ENCODE results near the gene THUMPD3.

Gene THUMPD3

GRCh38 chr3:9415485-9416138 is 52.8 kb downstream of the THUMPD3 start:
- no peaks in the 10 kb centered on the region for H3K27me3 ChIP-seq (replicated peaks; ENCODE audit: control insufficient read depth, insufficient read depth, low read length)
- no peak overlapping the region for H3K4me3 ChIP-seq (replicated peaks; ENCODE audit: low read depth, low read length)
- peaks cover 2% of the 10 kb centered on the region for H3K36me3 ChIP-seq (ENCODE audit: control insufficient read depth, insufficient read depth, low read length)
- TF ChIP-seq, protein P1, sequence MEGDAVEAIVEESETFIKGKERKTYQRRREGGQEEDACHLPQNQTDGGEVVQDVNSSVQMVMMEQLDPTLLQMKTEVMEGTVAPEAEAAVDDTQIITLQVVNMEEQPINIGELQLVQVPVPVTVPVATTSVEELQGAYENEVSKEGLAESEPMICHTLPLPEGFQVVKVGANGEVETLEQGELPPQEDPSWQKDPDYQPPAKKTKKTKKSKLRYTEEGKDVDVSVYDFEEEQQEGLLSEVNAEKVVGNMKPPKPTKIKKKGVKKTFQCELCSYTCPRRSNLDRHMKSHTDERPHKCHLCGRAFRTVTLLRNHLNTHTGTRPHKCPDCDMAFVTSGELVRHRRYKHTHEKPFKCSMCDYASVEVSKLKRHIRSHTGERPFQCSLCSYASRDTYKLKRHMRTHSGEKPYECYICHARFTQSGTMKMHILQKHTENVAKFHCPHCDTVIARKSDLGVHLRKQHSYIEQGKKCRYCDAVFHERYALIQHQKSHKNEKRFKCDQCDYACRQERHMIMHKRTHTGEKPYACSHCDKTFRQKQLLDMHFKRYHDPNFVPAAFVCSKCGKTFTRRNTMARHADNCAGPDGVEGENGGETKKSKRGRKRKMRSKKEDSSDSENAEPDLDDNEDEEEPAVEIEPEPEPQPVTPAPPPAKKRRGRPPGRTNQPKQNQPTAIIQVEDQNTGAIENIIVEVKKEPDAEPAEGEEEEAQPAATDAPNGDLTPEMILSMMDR (IDR thresholded peaks at IDR 0.05; ENCODE audit: insufficient read depth, low read length, poor library complexity, severe bottlenecking): no peak
- no peak for DNase-seq (ENCODE audit: extremely low read depth, insufficient read length)

- H3K27me3 ChIP-seq (replicated peaks; ENCODE audit: control insufficient read depth, insufficient read depth, low read length): no peaks in the 10 kb centered on the region
- H3K4me3 ChIP-seq (replicated peaks; ENCODE audit: low read depth, low read length): no peak overlapping the region
- H3K36me3 ChIP-seq (ENCODE audit: control insufficient read depth, insufficient read depth, low read length): peaks cover 2% of the 10 kb centered on the region
- TF ChIP-seq, protein P1 (IDR thresholded peaks at IDR 0.05; ENCODE audit: insufficient read depth, low read length, poor library complexity, severe bottlenecking): no peak
- no peak for DNase-seq (ENCODE audit: extremely low read depth, insufficient read length)
These were observed 53.4 kb downstream of the THUMPD3 start for GRCh38 chr3:9416139-9416780.

DNA sequence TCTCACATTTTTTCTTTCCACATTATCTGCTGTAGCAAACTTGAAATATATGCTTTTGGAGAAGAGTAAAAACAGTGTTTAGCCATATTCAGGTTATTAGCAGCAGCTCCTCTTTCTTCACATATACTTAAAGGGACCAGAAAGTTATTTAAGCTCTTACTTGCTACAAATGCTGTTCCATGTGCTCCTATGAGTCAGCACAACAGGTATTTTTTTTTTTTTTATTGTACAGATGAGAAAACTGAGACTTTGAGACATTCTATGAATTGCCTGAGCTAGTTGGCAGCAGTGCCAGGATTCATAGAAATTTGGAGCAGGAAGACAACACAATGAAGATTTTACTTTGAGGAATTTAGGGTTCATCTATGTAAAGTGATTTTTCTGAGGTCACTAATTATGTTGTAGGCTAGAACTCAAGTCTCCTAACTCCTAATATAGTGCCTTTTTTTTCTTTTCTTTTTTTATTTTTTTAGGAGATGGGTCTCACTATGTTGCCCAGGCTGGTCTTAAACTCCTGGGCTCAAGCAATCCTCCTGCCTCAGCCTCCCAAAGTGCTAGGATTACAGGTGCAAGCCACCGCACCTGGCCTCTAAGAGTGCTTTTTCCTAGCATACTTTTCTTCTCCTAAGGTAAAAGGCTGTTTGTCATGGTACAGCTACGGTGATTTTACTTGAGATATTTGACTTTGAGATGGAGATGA is 58.1 kb downstream of the THUMPD3 start:
- H3K36me3 ChIP-seq (ENCODE audit: control insufficient read depth, insufficient read depth, low read length): no peaks in the 10 kb centered on the region; the same call in 1 of the 2 replicates
- H3K4me3 ChIP-seq (replicated peaks; ENCODE audit: low read depth, low read length): no peak overlapping the region
- no peaks in the 10 kb centered on the region for H3K27me3 ChIP-seq (replicated peaks; ENCODE audit: control insufficient read depth, insufficient read depth, low read length)
- TF ChIP-seq, protein P1 (IDR thresholded peaks at IDR 0.05; ENCODE audit: insufficient read depth, low read length, poor library complexity, severe bottlenecking): no peak
- DNase-seq (ENCODE audit: extremely low read depth, insufficient read length): no peak

GRCh38 chr3:9422712-9423424 is 60.0 kb downstream of the THUMPD3 start:
- TF ChIP-seq, protein P1 (IDR thresholded peaks at IDR 0.05; ENCODE audit: insufficient read depth, low read length, poor library complexity, severe bottlenecking): peak; percentile 33
- no peak for DNase-seq (ENCODE audit: extremely low read depth, insufficient read length)
- H3K4me3 ChIP-seq (replicated peaks; ENCODE audit: low read depth, low read length): no peak overlapping the region

GRCh38 chr3:9428411-9428810 is 65.6 kb downstream of the THUMPD3 start:
- H3K27me3 ChIP-seq (replicated peaks; ENCODE audit: control insufficient read depth, insufficient read depth, low read length): no peaks in the 10 kb centered on the region
- H3K4me3 ChIP-seq (replicated peaks; ENCODE audit: low read depth, low read length): no peak overlapping the region
- TF ChIP-seq, protein P1 (IDR thresholded peaks at IDR 0.05; ENCODE audit: insufficient read depth, low read length, poor library complexity, severe bottlenecking): no peak
- DNase-seq (ENCODE audit: extremely low read depth, insufficient read length): no peak
- H3K36me3 ChIP-seq (ENCODE audit: control insufficient read depth, insufficient read depth, low read length): peaks cover 19% of the 10 kb centered on the region

More at GRCh38 chr3:9422712-9423424, 60.0 kb downstream of the THUMPD3 start:
- peaks cover 4% of the 10 kb centered on the region for H3K36me3 ChIP-seq (ENCODE audit: control insufficient read depth, insufficient read depth, low read length)
- no peaks in the 10 kb centered on the region for H3K27me3 ChIP-seq (replicated peaks; ENCODE audit: control insufficient read depth, insufficient read depth, low read length)

Measured in GM06990 (cell line).